ENCODE results near the gene PLXDC2. TPM values are rescaled to one million over a fixed set of nuclear protein-coding genes. Genes with fewer than 3 reads are reported as not detected.

Gene PLXDC2
- total RNA-seq, 6 donors from 2014 or later: 39.0 to 129 (median 68.0) TPM

GRCh38 chr10:19777806-19778205, 38.4 kb upstream of the PLXDC2 start:
- no peaks in the 10 kb centered on the region for H3K36me3 ChIP-seq
- ATAC-seq (ENCODE audit: low FRiP score in 2 of 2) (no peak), DNase-seq (no peak)
- H3K9me3 ChIP-seq: no peaks in the 10 kb centered on the region
- H3K4me3 ChIP-seq: no peak overlapping the region
- WGBS, 2 donors: 27 to 33% methylated on average over 2 of the region's 2 CpGs
- peaks cover 0 to 1% (median 0%) of the 10 kb centered on the region in 4 donors for H3K4me1 ChIP-seq
- no peak overlapping the region for H3K27ac ChIP-seq
- no peak for TF ChIP-seq POLR2A (IDR thresholded peaks at IDR 0.05)
- no peak for TF ChIP-seq CTCF (IDR thresholded peaks at IDR 0.05)
- TF ChIP-seq EP300 (IDR thresholded peaks at IDR 0.05): no peak
- no peak for TF ChIP-seq POLR2AphosphoS5 (IDR thresholded peaks at IDR 0.05)
- no peaks in the 10 kb centered on the region for H3K27me3 ChIP-seq

DNA sequence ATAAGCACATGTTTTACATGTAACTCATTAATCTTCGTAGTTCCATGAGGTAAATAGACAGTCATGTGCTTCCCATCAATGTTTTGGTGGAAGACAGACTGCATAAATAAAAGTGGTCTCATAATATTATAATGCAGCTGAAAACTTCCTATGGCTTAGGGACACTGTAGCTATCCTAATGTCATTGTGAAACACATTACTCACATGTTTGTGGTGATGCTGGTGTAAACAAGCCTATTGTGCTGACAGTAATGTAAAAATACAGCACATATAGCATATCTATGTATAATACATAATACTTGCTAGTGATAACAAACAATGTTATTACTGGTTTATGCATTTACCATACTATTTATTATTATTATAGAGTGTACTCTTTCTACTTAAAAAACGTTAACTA, 37.2 kb upstream of the PLXDC2 start:
- 66 to 80% methylated on average over 2 of the region's 2 CpGs for WGBS, 2 donors
- DNase-seq: no peak
- Histone ChIP-seq H3K9me3 (no peaks in the 10 kb centered on the region), H3K27me3 (no peaks in the 10 kb centered on the region), H3K4me3 (no peak overlapping the region), H3K36me3 (no peaks in the 10 kb centered on the region), H3K4me1 (no peaks in the 10 kb centered on the region), H3K27ac (no peak overlapping the region)
- no peak for ATAC-seq (ENCODE audit: low FRiP score in 2 of 2)
- TF ChIP-seq CTCF (IDR thresholded peaks at IDR 0.05): no peak
- TF ChIP-seq POLR2A (IDR thresholded peaks at IDR 0.05): no peak
- no peak for TF ChIP-seq EP300 (IDR thresholded peaks at IDR 0.05)
- TF ChIP-seq POLR2AphosphoS5 (IDR thresholded peaks at IDR 0.05): no peak

- H3K4me3 ChIP-seq: no peak overlapping the region
- no peaks in the 10 kb centered on the region for H3K27me3 ChIP-seq
- WGBS, 2 donors: 47 to 48% methylated on average over 6 of the region's 6 CpGs
- H3K27ac ChIP-seq: no peak overlapping the region
- TF ChIP-seq POLR2AphosphoS5 (IDR thresholded peaks at IDR 0.05): no peak
- no peak for TF ChIP-seq CTCF (IDR thresholded peaks at IDR 0.05)
- TF ChIP-seq POLR2A (IDR thresholded peaks at IDR 0.05): no peak
- no peak for TF ChIP-seq EP300 (IDR thresholded peaks at IDR 0.05)
- no peaks in the 10 kb centered on the region for H3K9me3 ChIP-seq
- DNase-seq: no peak
- ATAC-seq (ENCODE audit: low FRiP score in 2 of 2): no peak
- no peaks in the 10 kb centered on the region for H3K36me3 ChIP-seq
- H3K4me1 ChIP-seq: no peaks in the 10 kb centered on the region
These were observed 33.7 kb upstream of the PLXDC2 start for GRCh38 chr10:19782430-19783089.

DNA sequence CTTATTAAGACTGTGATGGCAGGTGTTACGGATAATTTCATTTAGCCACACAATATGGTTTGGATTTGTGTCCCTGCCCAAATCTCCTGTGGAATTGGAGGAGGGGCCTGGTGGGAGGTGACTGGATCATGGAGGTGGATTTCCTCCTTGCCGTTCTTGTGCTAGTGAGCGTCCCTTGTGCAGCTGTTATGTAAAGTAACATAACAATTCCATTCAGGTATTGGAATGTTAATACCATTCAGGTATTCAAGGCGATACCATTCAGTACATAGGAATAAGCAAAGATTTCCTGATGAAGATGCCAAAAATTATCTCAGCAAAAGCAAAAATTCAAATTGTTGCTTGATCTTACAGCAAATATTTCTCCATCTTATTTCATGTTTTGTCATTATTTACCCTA, 32.5 kb upstream of the PLXDC2 start:
- WGBS, 2 donors: 86 to 90% methylated on average over 4 of the region's 4 CpGs

More for the DNA sequence above, 32.5 kb upstream of the PLXDC2 start:
- Histone ChIP-seq H3K4me1 (no peaks in the 10 kb centered on the region), H3K36me3 (no peaks in the 10 kb centered on the region), H3K27me3 (no peaks in the 10 kb centered on the region), H3K4me3 (no peak overlapping the region), H3K27ac (no peak overlapping the region), H3K9me3 (no peaks in the 10 kb centered on the region)
- DNase-seq: no peak
- ATAC-seq (ENCODE audit: low FRiP score in 2 of 2): no peak
- TF ChIP-seq EP300 (IDR thresholded peaks at IDR 0.05) (no peak), POLR2A (IDR thresholded peaks at IDR 0.05) (no peak), POLR2AphosphoS5 (IDR thresholded peaks at IDR 0.05) (no peak), CTCF (IDR thresholded peaks at IDR 0.05) (no peak)
